A549 (cell line): ENCODE data around the gene RAB11FIP4. TPM values are rescaled to one million over a fixed set of nuclear protein-coding genes. Genes with fewer than 3 reads are reported as not detected.

ENCODE experiments used
- ATAC-seq, 2 experiments: fragments of 200-7000 bp in 1 of 2; fragments of >200 bp in 1 of 2; cut with Nextera tagmentation in 1 of 2; cut with Tn5 transposase in 1 of 2; 3 replicates each; pipeline versions ENCODE4 v1.8.0 to v1.9.1; 2018 to 2020; ENCODE audit warnings: mild to moderate bottlenecking in 1 of 2, moderate library complexity in 1 of 2
- CTCF ChIA-PET: fragments of 300-600 bp; sonication (Branson Sonifier 250); formaldehyde crosslinking; extraction: SDS; loops from one replicate; lab custom pipeline; 2021; ENCODE audit warnings: antibody characterized with exemption, inconsistent platforms; lab: Yijun Ruan, JAX
- POLR2A ChIA-PET: fragments of 350-600 bp; formaldehyde crosslinking; extraction: SDS; loops from one replicate; lab custom pipeline; 2021; ENCODE audit warnings: antibody characterized with exemption, inconsistent platforms; lab: Yijun Ruan, JAX
- DNase-seq, 2 experiments: peaks; one replicate each; pipeline versions ENCODE4 v3.0.0 to v3.0.0-alpha.2; 2011 to 2016; ENCODE audit warnings: low read depth in 1 of 2, low spot score in 1 of 2
- FAIRE-seq: peaks from 2 replicates; lab custom pipeline; 2011; peaks lifted over from hg19 to GRCh38; lab: Jason Lieb, UNC
- H3K27ac ChIP-seq, 2 experiments: fragments of >200 bp; sonication (Bioruptor Twin); formaldehyde crosslinking; 3 replicates each; pipeline ENCODE4 v1.5.1; 2016 to 2017
- H3K4me1 ChIP-seq: fragments of >200 bp; sonication (Bioruptor Twin); formaldehyde crosslinking; 3 replicates; pipeline ENCODE4 v1.6.1; 2016
- H3K4me2 ChIP-seq: fragments of >200 bp; sonication (Bioruptor Twin); formaldehyde crosslinking; 3 replicates; pipeline ENCODE4 v1.6.1; 2016
- H3K4me3 ChIP-seq: fragments of >200 bp; sonication (Bioruptor Twin); formaldehyde crosslinking; 3 replicates; pipeline ENCODE4 v1.5.1; 2016
- H3K9me3 ChIP-seq: fragments of >200 bp; sonication (Bioruptor Twin); formaldehyde crosslinking; 3 replicates; pipeline ENCODE4 v1.6.1; 2016
- ATOH8 ChIP-seq: fragments of 250-450 bp; sonication (Bioruptor Pico); IDR thresholded peaks from 2 replicates; pipeline ENCODE4 v1.5.0; 2020; ENCODE audit warnings: low read depth, mild to moderate bottlenecking, moderate library complexity
- CEBPB ChIP-seq, 2 experiments: fragments of >200 bp in 1 of 2; sonication (Bioruptor Twin) in 1 of 2; formaldehyde crosslinking in 1 of 2; IDR thresholded peaks; 2 replicates each; pipeline ENCODE4 v1.6.1; 2012 to 2016
- CTCF ChIP-seq: fragments of >200 bp; sonication (Bioruptor Twin); formaldehyde crosslinking; IDR thresholded peaks from 3 replicates; pipeline ENCODE4 v1.5.1; 2016
- HMGXB4 ChIP-seq: fragments of 250-450 bp; sonication (Bioruptor Pico); IDR thresholded peaks from 2 replicates; pipeline ENCODE4 v1.5.0; 2021; ENCODE audit warnings: mild to moderate bottlenecking, moderate library complexity, borderline replicate concordance
- HOXB13 ChIP-seq: fragments of 250-450 bp; sonication (Bioruptor Pico); IDR thresholded peaks from 2 replicates; pipeline ENCODE4 v1.5.0; 2020; ENCODE audit warnings: low read depth, mild to moderate bottlenecking, moderate library complexity
- JUN ChIP-seq, 2 experiments: fragments of >200 bp; sonication (Bioruptor Twin); formaldehyde crosslinking; IDR thresholded peaks; 2 replicates in 1 of 2; 3 replicates in 1 of 2; pipeline ENCODE4 v1.6.1; 2016 to 2017
- KDM1A ChIP-seq: fragments of 200-600 bp; sonication (generic); IDR thresholded peaks from 2 replicates; pipeline ENCODE4 v1.6.1; 2016; ENCODE audit warnings: low read depth, mild to moderate bottlenecking
- MAFK ChIP-seq: fragments of 450-650 bp; IDR thresholded peaks from 2 replicates; pipeline ENCODE4 v1.6.1; 2014; ENCODE audit not compliant: partially characterized antibody
- NFE2L2 ChIP-seq: fragments of 150-350 bp; conservative IDR thresholded peaks from 2 replicates; pipeline ENCODE4 v1.6.1; 2014; ENCODE audit warnings: low read length
- NR3C1 ChIP-seq: fragments of >200 bp; sonication (Bioruptor Twin); formaldehyde crosslinking; IDR thresholded peaks from 3 replicates; pipeline ENCODE4 v1.6.1; 2017
- PBX3 ChIP-seq: IDR thresholded peaks from 2 replicates; pipeline ENCODE4 v1.6.1; 2012
- POLR2A ChIP-seq: IDR thresholded peaks from 2 replicates; pipeline ENCODE4 v1.6.1; 2012; ENCODE audit warnings: mild to moderate bottlenecking, low read length
- RAD21 ChIP-seq, 2 experiments: fragments of >200 bp in 1 of 2; sonication (Bioruptor Twin) in 1 of 2; formaldehyde crosslinking in 1 of 2; IDR thresholded peaks in 1 of 2; conservative IDR thresholded peaks in 1 of 2; 2 replicates in 1 of 2; 3 replicates in 1 of 2; pipeline ENCODE4 v1.6.1; 2012 to 2018; ENCODE audit warnings: inconsistent platforms in 1 of 2
- REST ChIP-seq: fragments of 200-600 bp; sonication (generic); IDR thresholded peaks from 2 replicates; pipeline ENCODE4 v1.6.1; 2016; ENCODE audit warnings: antibody characterized with exemption, mild to moderate bottlenecking, moderate library complexity
- RFX5 ChIP-seq: fragments of 450-650 bp; IDR thresholded peaks from 2 replicates; pipeline ENCODE4 v1.7.1; 2014; ENCODE audit warnings: antibody characterized with exemption, mild to moderate bottlenecking, moderate library complexity
- ZC3H11A ChIP-seq: fragments of 450-650 bp; IDR thresholded peaks from 2 replicates; pipeline ENCODE4 v1.6.1; 2014; ENCODE audit warnings: antibody characterized with exemption, mild to moderate bottlenecking
- ZFP36 ChIP-seq: fragments of 450-650 bp; IDR thresholded peaks from 2 replicates; pipeline ENCODE4 v1.6.1; 2014; ENCODE audit warnings: borderline replicate concordance; ENCODE audit not compliant: partially characterized antibody
- WGBS: methylation state at CpG from one replicate; pipeline ENCODE4 v1.1.6; 2017; ENCODE audit errors: missing lambda C conversion rate; 5-methylcytosine and 5-hydroxymethylcytosine counted together
- polyA plus RNA-seq, 4 experiments: library from polyadenylated mRNA; depleted of rRNA in 3 of 4; stranded (reverse); fragments of >200 nt; fragmentation: RNase III in 1 of 4; extraction: RNeasy Plus Mini Kit Qiagen cat#74134 plus additional on column Dnase treatment in 1 of 4; gene quantifications; 2 replicates in 3 of 4; 3 replicates in 1 of 4; pipeline ENCODE4 v1.2.3, GENCODE V29; 2011 to 2017

The RAB11FIP4 gene
- polyA plus RNA-seq, 2 of the 4 experiments (the other 2 are of a cell fraction), result 1.9 to 3.5 TPM

- Histone ChIP-seq H3K4me3 (no peak overlapping the region), H3K4me2 (no peak overlapping the region), H3K9me3 (no peaks in the 10 kb centered on the region), H3K27ac (no peak overlapping the region), H3K4me1 (no peaks in the 10 kb centered on the region)
- POLR2A ChIA-PET, result no interaction called here
- CTCF ChIA-PET, result interaction anchor here (0.7 to 11.1 kb wide), 6 partner anchors 12 to 330 kb away, joined by 3 to 172 read pairs (median 11); no protein-coding TSS in a partner anchor
- ATAC-seq (no peak), FAIRE-seq (no peak), DNase-seq (no peak)
- WGBS, result 69% methylated on average over 9 of the region's 9 CpGs
- TF ChIP-seq HOXB13 (CRISPR knock-in tag) (no peak), RAD21 (conservative IDR thresholded peaks at IDR 0.05 in 1 of 2, IDR thresholded peaks at IDR 0.05 in 1 of 2) (no peak), RFX5 (no peak), NFE2L2 (no peak), PBX3 (no peak), KDM1A (no peak), ZFP36 (no peak), NR3C1 (no peak), HMGXB4 (CRISPR knock-in tag) (no peak), CEBPB (IDR thresholded peaks at IDR 0.05) (no peak), ATOH8 (CRISPR knock-in tag) (no peak), REST (no peak), ZC3H11A (no peak), CTCF (no peak), MAFK (no peak), POLR2A (no peak), JUN (IDR thresholded peaks at IDR 0.05) (no peak)
Measured at GRCh38 chr17:31511580-31511979, 120.1 kb downstream of the RAB11FIP4 start.
